ENCODE measurements around the gene SDK1.
"Not testable (repeated sequence)": the region's sequence is repeated elsewhere in the genome, so short reads cannot be mapped to it uniquely, and the experiment has no call there.

Gene SDK1

DNA sequence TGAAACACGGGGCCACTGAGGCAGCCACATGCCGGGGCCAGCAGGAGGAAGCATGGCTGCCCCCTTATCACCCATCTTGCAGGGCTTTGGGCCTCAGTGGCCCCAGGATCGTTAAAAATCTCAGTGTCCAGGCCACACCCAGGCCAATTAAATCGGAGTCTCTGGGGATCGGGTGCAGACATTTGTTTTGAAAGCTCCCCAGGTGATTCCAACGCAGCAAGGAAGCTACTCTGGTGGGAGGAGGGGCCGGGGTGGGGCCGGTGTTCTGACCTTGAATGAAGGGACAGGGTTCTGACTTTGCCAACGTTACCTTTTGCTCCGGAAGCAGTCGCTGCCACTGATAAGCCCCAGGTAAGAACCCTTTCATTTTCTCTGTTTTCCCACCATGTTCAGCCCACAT, 968.7 kb downstream of the SDK1 start:
- no peak for DNase-seq

- no peak for DNase-seq
Measured at GRCh38 chr7:4270268-4270667, 969.2 kb downstream of the SDK1 start.

DNA sequence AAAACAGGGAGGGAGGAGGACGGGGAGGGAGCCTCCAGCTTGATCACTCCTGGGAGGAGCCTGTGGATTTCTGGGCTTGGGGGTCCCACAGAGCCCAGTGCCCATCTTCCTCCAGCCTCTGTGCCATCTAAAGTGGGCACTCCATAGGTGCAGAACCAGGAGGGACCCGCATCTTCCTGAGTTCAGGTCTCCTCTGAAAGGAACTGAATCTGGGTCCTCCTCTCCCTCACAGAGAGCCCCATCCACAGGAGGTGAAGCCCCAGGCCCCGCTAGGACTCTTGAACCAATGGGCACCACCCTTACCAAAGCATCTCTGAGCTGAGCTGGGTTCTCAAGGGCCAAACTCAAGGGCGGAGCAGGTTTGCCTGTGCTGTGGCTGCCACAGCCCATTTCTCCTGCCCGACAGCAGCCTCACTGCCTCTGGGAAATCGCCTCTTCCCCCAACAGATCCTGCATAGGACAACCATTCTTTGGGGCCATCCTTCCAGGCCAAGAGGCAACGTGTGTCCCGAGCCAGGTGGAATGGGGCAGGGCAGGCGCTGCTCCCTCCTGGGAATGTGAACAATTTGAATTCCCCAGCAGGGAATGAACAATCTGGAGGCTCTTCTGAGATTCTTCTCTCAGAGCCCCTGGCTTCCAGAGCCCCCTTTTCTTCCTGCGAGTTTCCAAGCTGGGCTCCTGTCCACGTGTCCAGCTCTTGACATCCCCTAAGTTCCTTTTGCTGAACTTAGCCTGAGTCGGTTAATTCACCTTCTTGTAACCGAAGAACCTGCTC, 970.1 kb downstream of the SDK1 start:
- DNase-seq: no peak

DNA sequence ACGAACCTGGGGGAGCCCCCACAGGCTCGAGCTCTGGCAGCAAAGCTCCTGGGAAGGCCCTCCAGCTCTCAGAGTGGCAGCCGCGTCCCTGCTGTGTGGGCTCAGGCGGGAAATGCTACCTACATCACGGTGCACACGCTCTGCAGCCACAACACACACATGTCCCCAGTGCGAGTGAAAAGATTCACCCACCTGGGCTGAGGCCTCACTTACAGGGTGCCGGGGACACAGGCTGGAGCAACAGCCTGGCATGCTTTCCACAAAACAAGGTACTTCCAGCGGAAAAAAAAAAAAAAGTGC, 970.6 kb downstream of the SDK1 start:
- no peak for DNase-seq

- no peak for DNase-seq
Measured at GRCh38 chr7:4272141-4272540, 971.1 kb downstream of the SDK1 start.

GRCh38 chr7:4273566-4274230, 972.6 kb downstream of the SDK1 start:
- DNase-seq: no peak

DNA sequence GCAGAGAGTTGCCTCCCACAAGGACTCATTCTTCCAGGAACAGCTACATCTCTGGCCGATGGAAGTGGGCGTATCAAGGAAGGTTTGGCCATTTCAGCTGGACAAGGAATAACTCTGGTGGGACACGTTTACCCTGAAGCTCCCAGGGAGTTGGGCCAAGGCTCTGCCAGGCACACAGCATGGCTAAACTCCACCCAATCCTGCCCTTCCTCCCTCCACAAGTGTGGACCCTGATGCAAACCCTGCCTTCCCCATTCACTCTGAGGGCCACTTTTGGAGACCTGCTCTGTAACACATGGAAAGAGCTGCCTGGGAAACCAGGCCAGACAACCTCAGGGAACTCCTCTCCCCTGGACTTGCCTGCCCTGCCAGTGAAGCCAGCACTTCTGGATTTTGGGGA, 973.2 kb downstream of the SDK1 start:
- DNase-seq: no peak

DNA sequence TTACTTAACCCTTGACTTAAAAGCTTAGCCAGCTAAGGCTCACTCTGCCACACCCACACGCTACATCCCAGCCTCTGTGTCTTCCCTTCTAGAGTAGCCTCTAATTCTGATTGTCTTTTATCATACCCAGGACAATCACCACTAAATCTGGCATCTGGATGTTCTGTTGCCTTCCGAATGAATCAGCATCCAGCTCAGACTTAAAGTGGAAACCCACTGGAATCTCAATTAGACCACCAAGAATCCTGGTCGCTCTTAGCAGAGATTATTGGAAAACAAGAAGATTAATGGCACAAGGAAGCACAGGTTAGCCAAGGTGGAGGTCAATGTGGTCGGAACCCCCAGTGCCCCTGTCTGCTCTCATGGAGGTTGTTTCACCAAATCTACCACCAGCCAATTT, 976.9 kb downstream of the SDK1 start:
- no peak for DNase-seq

DNA sequence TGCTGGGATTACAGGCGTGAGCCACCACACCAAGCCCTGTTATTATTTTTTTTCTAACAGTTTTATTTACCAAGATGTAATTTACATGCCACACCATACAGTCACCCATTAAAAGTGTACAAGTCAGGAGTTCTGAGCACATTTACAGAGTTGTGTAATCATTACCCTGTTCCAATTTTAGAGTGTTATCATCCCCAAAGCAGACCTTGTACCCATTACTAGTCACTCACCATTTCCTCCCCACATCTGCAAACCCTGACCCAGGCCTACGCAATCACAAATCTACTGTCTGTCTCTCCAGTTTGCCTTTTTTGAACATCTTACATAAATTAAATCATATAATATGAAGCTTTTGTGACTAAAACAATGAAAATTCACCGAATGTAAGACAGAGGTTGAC, 978.2 kb downstream of the SDK1 start:
- DNase-seq: no peak

DNA sequence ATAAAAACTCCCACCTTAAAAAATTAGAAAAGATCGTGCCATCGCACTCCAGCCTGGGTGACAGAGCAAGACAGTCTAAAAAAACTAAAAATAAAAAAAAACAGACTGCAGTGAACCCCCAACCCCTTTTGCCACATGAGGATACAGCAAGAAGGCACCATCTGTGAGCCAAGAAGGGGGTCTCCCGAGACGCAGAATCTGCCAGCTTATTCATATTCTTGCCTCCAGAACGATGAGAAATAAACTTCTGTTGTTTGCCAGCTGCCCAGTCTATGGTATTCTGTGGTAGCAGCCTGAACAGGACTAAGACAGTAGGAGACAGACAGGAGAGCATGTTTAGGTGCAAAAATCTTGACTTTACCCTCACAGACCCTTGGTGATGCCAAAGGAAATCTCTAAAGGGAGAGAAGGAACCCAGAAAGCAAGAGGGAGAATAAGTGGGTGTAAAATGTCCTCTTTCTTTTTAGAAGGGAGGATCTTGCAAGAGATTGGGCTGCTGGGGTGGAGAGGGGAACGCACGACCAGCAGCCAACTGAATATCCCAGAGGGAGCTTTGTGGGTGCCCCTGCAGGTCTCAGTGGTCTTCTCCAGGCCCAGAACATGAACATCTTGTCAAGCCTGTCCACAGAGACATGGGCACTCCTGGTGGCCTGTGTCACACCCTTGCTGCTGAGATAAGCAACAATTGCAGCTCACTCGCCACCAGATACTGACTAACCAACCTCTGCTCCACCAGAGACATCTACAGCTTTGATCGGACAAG, 980.4 kb downstream of the SDK1 start:
- DNase-seq: no peak

DNA sequence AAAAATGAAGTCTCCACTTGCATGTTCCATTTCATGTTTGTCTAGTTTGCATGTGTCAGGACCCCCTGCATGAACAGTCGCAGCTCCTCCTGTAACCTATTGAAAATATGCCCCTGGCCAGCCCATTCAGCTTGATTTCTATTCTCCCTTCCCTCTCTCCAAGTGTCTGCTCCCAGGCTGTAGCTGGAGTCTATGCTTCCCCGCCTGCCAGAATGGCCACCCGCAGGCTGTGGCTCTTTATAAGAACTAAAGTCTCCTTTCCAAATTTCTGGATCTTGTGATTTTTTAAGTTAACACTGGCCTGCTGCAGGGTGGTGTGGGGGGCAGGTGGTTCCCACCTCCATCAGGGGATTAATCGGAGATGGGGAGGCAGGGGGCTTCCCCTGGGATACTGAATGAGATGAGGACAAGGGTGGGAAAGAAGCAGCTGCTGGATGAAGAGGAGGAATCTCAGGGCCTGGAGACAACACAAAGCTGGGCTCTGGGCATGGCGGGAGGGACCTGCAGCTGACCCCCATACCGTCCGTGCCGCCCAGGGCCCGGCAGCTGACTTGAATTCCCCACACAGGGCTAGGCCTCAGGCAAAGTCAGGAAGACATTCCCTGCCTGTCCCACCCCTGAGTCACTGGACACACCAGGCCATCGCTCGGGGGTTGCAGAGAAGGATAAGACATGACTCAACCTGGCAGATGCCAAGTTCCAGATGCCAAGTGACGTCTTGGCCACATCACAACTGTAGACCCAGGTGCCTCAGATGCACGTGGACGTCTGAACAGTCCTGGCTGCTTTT, 981.6 kb downstream of the SDK1 start:
- no peak for DNase-seq

DNA sequence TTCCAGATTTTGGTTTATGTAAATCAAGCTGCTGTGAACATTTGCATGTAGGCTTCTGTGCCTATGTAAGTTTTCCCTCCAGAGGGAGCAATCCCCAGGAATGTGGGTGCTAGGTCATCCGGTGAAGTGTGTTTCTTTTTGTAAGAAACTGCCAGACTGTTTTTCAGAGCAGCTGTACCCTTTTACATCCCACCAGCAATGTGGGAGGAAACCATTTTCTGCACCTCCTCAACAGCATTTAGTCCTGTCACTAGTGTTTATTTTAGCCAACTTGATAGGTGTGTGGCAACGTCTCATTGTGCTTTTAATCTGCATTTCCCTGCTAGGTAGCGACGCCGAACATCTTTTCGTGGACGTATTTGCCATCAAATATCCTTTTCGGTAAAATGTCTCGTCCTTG, 985.3 kb downstream of the SDK1 start:
- no peak for DNase-seq

GRCh38 chr7:4288791-4289394, 987.8 kb downstream of the SDK1 start:
- DNase-seq: no peak

DNA sequence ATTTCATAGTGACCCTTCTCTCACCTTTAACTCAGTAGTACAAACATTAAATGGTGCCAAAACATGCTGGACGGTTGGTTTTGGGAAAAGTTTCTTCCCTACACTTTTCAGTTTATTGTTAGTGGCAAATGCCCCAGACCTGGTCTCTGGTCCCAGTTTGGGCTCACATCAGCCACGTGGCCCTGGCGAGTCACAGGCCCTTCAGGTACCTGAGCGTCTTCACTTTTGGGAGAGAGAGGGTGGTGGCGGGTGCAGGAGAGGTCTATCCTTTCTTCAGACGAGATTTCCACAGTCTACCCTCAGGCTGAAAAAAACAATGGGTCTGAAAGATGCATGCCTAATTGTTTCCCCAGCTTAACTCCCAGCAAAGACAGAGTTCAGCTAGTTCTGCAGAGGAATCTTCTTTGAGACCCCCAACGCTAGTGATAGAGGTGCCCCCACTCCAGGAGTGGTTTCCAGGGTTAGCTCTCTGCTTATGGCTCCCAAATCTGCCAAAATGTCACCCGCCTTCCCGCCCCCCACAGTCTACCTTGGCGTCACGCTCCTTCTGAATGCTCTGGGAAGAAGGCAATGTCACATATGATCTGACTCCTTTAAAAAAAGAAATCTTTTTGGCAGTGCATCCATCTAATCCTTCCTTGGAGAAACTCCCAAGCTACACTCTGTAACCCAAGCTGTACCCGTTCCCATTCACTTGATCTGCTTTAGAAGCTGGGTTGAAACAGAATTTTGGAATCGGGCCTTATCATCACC, 996.3 kb downstream of the SDK1 start:
- no peak for DNase-seq

DNA sequence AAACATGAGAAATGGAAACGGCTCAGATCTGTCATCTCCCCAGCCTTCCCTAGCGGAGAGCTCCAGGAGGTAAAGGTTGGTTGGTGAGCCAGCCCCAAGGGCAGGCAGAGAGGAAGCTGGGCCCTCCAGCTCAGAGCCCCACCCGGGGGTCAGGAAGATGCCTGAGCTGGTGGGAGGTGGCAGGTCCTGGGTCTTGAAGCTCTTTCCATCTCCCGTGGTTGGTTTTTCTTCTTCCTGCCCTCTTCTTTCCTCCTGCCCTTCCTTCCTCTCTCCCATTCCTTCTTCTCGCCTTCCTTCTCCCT, 996.8 kb downstream of the SDK1 start:
- no peak for DNase-seq

GRCh38 chr7:4299431-4299830, 998.4 kb downstream of the SDK1 start:
- DNase-seq: no peak

DNA sequence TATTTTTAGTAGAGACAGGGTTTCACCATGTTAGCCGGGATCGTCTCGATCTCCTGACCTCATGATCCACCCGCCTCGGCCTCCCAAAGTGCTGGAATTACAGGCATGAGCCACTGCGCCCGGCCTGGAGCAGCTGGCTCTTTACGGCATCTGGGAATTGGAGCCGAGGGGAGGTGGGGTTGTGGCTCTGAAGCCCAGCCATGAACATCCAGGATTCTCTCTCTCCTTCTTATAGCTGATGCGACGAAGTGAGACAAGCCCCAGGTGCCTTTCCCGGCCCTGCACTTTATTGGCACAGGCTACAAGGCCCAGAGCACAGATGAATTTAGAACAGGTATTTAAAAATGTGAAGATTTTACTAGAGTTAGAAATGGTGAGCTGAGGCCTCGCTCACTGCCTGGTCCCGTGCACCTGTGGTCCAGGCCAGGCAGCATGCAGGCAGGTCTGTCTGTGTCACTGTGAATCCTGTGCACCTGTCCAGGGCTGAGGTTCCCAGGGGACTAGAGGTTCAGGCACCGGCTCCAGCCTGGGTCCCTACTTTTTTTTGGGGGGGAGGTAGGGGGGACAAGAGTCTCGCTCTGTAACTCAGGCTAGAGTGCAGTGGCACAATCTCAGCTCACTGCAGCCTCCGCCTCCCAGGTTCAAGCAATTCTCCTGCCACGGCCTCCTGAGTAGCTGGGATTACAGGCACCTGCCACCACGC, 1001.3 kb downstream of the SDK1 start:
- DNase-seq: no peak

GRCh38 chr7:4307316-4308204, 1006.5 kb downstream of the SDK1 start:
- no peak for DNase-seq

- no peak for DNase-seq
Measured at GRCh38 chr7:4308205-4308590, 1007.1 kb downstream of the SDK1 start.

DNA sequence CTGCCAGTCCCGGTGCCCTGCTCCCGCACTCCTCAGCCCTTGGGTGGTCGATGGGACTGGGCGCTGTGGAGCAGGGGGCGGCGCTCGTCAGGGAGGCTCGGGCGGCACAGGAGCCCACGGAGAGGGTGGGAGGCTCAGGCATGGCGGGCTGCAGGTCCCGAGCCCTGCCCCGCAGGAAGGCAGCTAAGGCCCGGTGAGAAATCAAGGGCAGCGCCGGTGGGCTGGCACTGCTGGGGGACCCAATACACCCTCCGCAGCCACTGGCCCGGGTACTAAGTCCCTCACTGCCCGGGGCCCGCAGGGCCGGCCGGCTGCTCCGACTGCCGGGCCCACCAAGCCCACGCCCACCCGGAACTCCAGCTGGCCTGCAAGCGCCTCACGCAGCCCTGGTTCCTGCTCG, 1012.9 kb downstream of the SDK1 start:
- DNase-seq: not testable (repeated sequence)

- DNase-seq: not testable (repeated sequence)
Measured at GRCh38 chr7:4314316-4314715, 1013.3 kb downstream of the SDK1 start.
